ENCODE measurements around the gene BCLAF1. TPM values are rescaled to one million over a fixed set of nuclear protein-coding genes. Genes with fewer than 3 reads are reported as not detected.

Gene BCLAF1
- total and polyA plus RNA-seq, 2 of the 8 experiments (the other 6 are each of a cell fraction or from before 2014, with no cell fraction given) = 30.5 to 230 TPM

GRCh38 chr6:136294621-136295020, 5.0 kb upstream of the BCLAF1 start (continued):
- TF ChIP-seq CHD7 (IDR thresholded peaks at IDR 0.05; ENCODE audit: insufficient replicate concordance, low read length) (no peak), SIN3A (conservative IDR thresholded peaks at IDR 0.05 in 1 of 2, IDR thresholded peaks at IDR 0.05 in 1 of 2; ENCODE audit: low read depth in 1 of 2, low read length in 2 of 2) (no peak), TAF1 (IDR thresholded peaks at IDR 0.05; ENCODE audit: low read depth, low read length) (no peak), GTF2F1 (IDR thresholded peaks at IDR 0.05; ENCODE audit: borderline replicate concordance, low read depth, low read length) (no peak), TBP (IDR thresholded peaks at IDR 0.05; ENCODE audit: low read depth, low read length) (no peak), BCL11A (IDR thresholded peaks at IDR 0.05; ENCODE audit: low read depth in 2 of 2, low read length in 2 of 2) (no peak), ATF2 (IDR thresholded peaks at IDR 0.05; ENCODE audit: low read length) (no peak), RBBP5 (IDR thresholded peaks at IDR 0.05; ENCODE audit: borderline replicate concordance, low read depth, low read length) (no peak), CBX5 (IDR thresholded peaks at IDR 0.05; ENCODE audit: low read depth, low read length) (no peak), SIX5 (IDR thresholded peaks at IDR 0.05; ENCODE audit: low read depth, low read length) (no peak)

Measured in H1 (cell line).